ENCODE measurements around the gene ASPDH. TPM values are rescaled to one million over a fixed set of nuclear protein-coding genes. Genes with fewer than 3 reads are reported as not detected.

Gene ASPDH
- total RNA-seq, 1 experiment from 2014 or later = not detected

DNA sequence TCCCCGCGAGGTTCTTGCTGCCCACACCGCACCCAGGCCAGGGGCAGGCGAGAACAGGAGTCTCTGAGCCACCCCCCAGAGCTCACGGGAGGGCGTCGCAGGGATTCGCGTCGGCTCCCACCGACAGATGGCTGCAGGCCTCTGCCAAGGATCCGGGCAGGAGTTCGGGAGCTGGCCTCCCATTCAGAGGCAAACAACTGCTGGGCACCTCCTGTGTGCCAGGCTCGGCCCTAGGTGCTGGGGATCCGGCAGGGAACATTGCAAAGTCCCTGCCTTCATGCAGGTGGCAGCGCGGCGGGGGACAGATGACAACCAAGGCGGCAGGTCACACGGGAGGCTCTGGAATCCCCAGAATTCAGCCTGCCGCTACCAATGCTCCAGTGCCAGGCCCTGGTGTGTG lies 29.2 kb upstream of the ASPDH start:
- DNase-seq = no peak
- H3K79me1 ChIP-seq (ENCODE audit: insufficient read depth, low read depth, low read length, poor library complexity, severe bottlenecking) = no peaks in the 10 kb centered on the region
- no peak overlapping the region for H3K56ac ChIP-seq (ENCODE audit: insufficient read length, low read depth, low read length)
- no peak overlapping the region for H2BK20ac ChIP-seq (ENCODE audit: low read depth, low read length, poor library complexity, severe bottlenecking)
- TF ChIP-seq, protein P1, sequence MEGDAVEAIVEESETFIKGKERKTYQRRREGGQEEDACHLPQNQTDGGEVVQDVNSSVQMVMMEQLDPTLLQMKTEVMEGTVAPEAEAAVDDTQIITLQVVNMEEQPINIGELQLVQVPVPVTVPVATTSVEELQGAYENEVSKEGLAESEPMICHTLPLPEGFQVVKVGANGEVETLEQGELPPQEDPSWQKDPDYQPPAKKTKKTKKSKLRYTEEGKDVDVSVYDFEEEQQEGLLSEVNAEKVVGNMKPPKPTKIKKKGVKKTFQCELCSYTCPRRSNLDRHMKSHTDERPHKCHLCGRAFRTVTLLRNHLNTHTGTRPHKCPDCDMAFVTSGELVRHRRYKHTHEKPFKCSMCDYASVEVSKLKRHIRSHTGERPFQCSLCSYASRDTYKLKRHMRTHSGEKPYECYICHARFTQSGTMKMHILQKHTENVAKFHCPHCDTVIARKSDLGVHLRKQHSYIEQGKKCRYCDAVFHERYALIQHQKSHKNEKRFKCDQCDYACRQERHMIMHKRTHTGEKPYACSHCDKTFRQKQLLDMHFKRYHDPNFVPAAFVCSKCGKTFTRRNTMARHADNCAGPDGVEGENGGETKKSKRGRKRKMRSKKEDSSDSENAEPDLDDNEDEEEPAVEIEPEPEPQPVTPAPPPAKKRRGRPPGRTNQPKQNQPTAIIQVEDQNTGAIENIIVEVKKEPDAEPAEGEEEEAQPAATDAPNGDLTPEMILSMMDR (conservative IDR thresholded peaks at IDR 0.05) = no peak
- H3T11ph ChIP-seq (ENCODE audit: low read length) = no peak overlapping the region
- H3K9me3 ChIP-seq (ENCODE audit: control insufficient read depth, low read depth, low read length) = no peaks in the 10 kb centered on the region
- H3K27ac Mint-ChIP-seq = no peak overlapping the region
- H3K14ac ChIP-seq (ENCODE audit: insufficient read depth, low read length) = no peak overlapping the region
- no CpG with 5 or more reads among the region's 21 CpGs for WGBS (ENCODE audit: extremely low coverage, insufficient read length, low lambda C conversion rate)
- no peaks in the 10 kb centered on the region for H3K27me3 ChIP-seq (ENCODE audit: insufficient read depth, low read length)
- H3K9ac ChIP-seq (ENCODE audit: extremely low read depth, insufficient read length, low read length) = no peak overlapping the region
- no peak overlapping the region for H2BK12ac ChIP-seq (ENCODE audit: insufficient read length, low read depth, low read length)
- H3K23ac ChIP-seq (ENCODE audit: insufficient read length, low read depth, low read length) = no peak overlapping the region
- H2BK15ac ChIP-seq (ENCODE audit: low read depth, low read length) = no peak overlapping the region
- H2BK5ac ChIP-seq (ENCODE audit: insufficient read length, low read length) = no peak overlapping the region
- no peak overlapping the region for H4K8ac ChIP-seq (replicated peaks; ENCODE audit: insufficient read length, low read depth, low read length)
- H3K27ac ChIP-seq (ENCODE audit: insufficient read length, low read depth, low read length) = no peak overlapping the region
- H2BK120ac ChIP-seq (ENCODE audit: low read depth, low read length, poor library complexity, severe bottlenecking) = no peak overlapping the region
- H4K5ac ChIP-seq (ENCODE audit: insufficient read length, low read depth, low read length) = no peak overlapping the region
- peaks cover 0 to 3% (median 0%) of the 10 kb centered on the region in 3 experiments; a peak in 1 of 7 replicates for H3K36me3 Mint-ChIP-seq (ENCODE audit: insufficient read depth in 1 of 3, low read depth in 3 of 3)
- H3K79me2 ChIP-seq (ENCODE audit: insufficient read depth, low read length) = no peaks in the 10 kb centered on the region
- H3K27me3 Mint-ChIP-seq (ENCODE audit: low read depth) = peaks cover 8% of the 10 kb centered on the region
- H3K9me3 Mint-ChIP-seq = no peaks in the 10 kb centered on the region
- no peak overlapping the region for H2AFZ ChIP-seq (ENCODE audit: low read length)
- no peak overlapping the region for H3K4me3 Mint-ChIP-seq
- no peaks in the 10 kb centered on the region for H3K4me1 ChIP-seq (ENCODE audit: insufficient read depth, low read length)
- no peak overlapping the region for H3K18ac ChIP-seq (ENCODE audit: insufficient read length, low read depth, low read length)
- peaks cover 2 to 19% of the 10 kb centered on the region in 2 experiments; a peak in 3 of 4 replicates for H3K4me1 Mint-ChIP-seq
- H2AK5ac ChIP-seq (ENCODE audit: insufficient read length, low read length) = no peak overlapping the region
- H3K4ac ChIP-seq (ENCODE audit: low read depth, low read length) = no peak overlapping the region
- no peak overlapping the region for H3K4me2 ChIP-seq (ENCODE audit: insufficient read depth, insufficient read length, low read length)
- H4K20me1 ChIP-seq (ENCODE audit: control insufficient read depth, insufficient read depth, insufficient read length) = no peaks in the 10 kb centered on the region
- no peaks in the 10 kb centered on the region for H3K23me2 ChIP-seq (ENCODE audit: insufficient read length, low read depth, low read length, poor library complexity, severe bottlenecking)
- no peak overlapping the region for H4K91ac ChIP-seq (ENCODE audit: insufficient read length, low read depth, low read length)
